Type B pancreatic cell (in vitro differentiated cells): ENCODE data around the gene NKAIN2. TPM values are rescaled to one million over a fixed set of nuclear protein-coding genes. Genes with fewer than 3 reads are reported as not detected.
"Not testable (repeated sequence)": the region's sequence is repeated elsewhere in the genome, so short reads cannot be mapped to it uniquely, and the experiment has no call there.

Experiments used
- DNase-seq: peaks from one replicate; pipeline ENCODE4 v3.0.0; 2021; ENCODE audit warnings: mixed read lengths; ENCODE audit not compliant: unreplicated experiment; ENCODE audit errors: extremely low spot score
- H3K27ac Mint-ChIP-seq: 2 replicates; pipeline ENCODE4 v1.8.0; 2021; ENCODE audit warnings: mild to moderate bottlenecking, mixed read lengths
- H3K27me3 Mint-ChIP-seq: 2 replicates; pipeline ENCODE4 v1.8.0; 2021; ENCODE audit warnings: mixed read lengths
- H3K36me3 Mint-ChIP-seq: 2 replicates; pipeline ENCODE4 v1.8.0; 2021; ENCODE audit warnings: mixed read lengths
- H3K4me1 Mint-ChIP-seq: one replicate; pipeline ENCODE4 v1.8.0; 2021; ENCODE audit warnings: mixed read lengths; ENCODE audit not compliant: unreplicated experiment
- H3K4me3 Mint-ChIP-seq: 2 replicates; pipeline ENCODE4 v1.8.0; 2021; ENCODE audit warnings: mild to moderate bottlenecking, mixed read lengths
- H3K9me3 Mint-ChIP-seq: 2 replicates; pipeline ENCODE4 v1.8.0; 2021; ENCODE audit warnings: mixed read lengths
- CTCF ChIP-seq: fragments of 200-600 bp; sonication (generic); conservative IDR thresholded peaks from 2 replicates; pipeline ENCODE4 v1.5.0; 2021; ENCODE audit warnings: antibody characterized with exemption, mild to moderate bottlenecking
- total RNA-seq: library from RNA; stranded (reverse); gene quantifications from 2 replicates; pipeline ENCODE4 v1.2.1, GENCODE V29; 2021; ENCODE audit warnings: low replicate concordance

Gene NKAIN2
- total RNA-seq, 1 donor from 2014 or later = 1.7 TPM

DNA sequence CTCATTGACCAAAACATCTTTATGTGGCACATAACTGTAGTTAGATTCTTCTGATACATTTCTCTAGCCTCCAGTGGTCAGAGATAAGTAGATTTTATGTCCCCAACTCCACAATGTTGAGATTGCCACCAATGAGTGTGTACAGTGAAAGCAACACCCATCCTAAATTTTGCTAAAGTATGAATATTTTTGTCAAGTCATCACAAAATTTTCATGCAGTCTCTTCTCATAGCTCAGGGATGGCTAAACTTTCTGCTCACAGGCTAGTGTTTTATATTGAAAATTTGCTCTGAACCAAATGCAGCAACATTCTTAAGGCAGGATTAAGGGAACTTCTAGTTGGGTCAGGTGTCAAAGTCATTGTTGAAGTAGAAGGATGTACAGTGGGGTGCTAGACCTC lies 203.6 kb downstream of the NKAIN2 start:
- no peak overlapping the region for H3K27ac Mint-ChIP-seq
- peaks cover 4% of the 10 kb centered on the region for H3K4me1 Mint-ChIP-seq
- no peaks in the 10 kb centered on the region for H3K9me3 Mint-ChIP-seq
- H3K4me3 Mint-ChIP-seq = no peak overlapping the region
- no peaks in the 10 kb centered on the region for H3K27me3 Mint-ChIP-seq
- TF ChIP-seq CTCF = no peak
- H3K36me3 Mint-ChIP-seq = no peaks in the 10 kb centered on the region
- no peak for DNase-seq

DNA sequence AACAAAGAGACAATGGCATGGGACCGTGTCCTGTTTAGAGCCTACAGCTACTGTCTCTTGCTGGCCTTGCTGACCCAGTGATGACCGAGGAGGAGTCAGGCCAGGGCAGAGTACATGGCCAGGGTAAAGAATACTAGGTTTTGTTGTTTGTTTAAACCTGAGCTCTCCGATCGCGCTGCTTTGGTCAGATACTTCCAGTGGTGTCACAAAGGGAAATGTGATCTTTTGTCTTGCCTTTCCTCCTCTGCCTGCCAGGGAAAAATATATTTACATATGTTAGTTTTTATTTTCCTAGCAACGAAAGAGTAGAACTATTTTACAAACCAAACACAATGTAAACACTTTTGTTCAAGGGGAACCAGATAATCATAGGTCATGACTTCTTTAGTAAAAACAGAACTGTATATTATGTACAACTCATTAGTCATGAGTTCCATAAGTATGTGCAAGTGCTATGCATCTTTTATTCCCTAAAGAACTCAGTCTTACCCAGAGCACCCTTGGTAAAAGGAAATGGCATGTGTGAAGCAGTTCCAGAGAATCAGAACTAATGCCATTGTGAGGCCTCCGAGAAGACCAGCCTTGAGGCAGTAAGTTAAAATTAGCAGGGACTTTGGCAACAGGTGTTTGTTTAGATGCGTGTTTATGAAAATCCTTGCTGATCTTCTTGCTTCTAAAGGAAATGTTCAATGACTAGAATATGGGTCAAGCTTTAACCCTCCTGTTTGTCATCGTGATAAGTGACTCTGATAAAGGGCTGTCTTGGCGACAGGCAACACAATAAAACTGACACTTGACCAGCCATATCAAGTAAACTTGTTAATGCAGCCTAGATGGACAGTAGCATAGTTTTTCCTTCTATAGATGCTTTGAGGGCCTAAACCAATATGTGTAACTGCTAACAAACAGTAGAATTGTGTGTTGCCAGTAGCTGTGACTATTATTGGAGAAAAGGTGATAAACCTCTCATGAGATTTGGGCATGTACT lies 204.6 kb downstream of the NKAIN2 start:
- peaks cover 4% of the 10 kb centered on the region for H3K4me1 Mint-ChIP-seq
- H3K27ac Mint-ChIP-seq = no peak overlapping the region
- no peaks in the 10 kb centered on the region for H3K27me3 Mint-ChIP-seq
- TF ChIP-seq CTCF = no peak
- no peak for DNase-seq
- H3K4me3 Mint-ChIP-seq = no peak overlapping the region
- H3K36me3 Mint-ChIP-seq = no peaks in the 10 kb centered on the region
- no peaks in the 10 kb centered on the region for H3K9me3 Mint-ChIP-seq

DNA sequence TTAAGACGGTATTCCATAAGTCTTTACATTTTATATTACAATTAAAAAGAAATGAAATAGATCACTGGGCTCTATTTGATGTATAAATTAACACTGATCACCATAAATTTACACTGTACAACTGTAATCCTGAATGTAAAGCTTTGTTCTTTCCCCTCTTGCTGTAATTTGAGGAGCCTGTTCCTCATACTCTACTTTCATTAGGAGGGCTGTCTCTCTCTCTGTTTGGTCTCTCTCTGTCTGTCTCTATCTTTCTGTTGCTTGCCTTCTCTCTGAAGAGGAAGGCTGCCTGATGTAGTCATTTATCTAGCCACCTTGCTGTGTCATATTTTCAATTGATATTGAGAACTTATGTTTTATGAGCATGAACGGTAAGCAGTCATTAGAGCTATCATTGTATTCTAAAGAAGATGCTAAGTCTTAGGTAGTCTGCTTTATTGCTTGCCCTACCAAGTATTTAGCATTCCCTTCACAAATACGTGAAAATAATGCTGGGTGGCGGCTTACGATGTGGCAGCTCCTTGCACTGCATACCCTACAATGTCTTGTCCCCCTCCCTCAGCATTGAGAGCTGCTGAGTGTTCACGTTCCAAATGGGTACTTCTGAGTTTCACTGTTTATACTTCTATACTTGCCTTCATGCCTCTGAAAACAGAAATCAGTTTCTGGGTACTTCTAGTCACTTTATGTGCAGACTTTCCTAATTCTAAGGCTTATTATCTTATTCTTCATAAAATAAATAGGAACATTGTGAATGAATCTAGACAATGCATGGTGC lies 205.5 kb downstream of the NKAIN2 start:
- no peak overlapping the region for H3K4me3 Mint-ChIP-seq
- H3K36me3 Mint-ChIP-seq = no peaks in the 10 kb centered on the region
- no peak for TF ChIP-seq CTCF
- H3K27me3 Mint-ChIP-seq = no peaks in the 10 kb centered on the region
- no peak overlapping the region for H3K27ac Mint-ChIP-seq
- peaks cover 4% of the 10 kb centered on the region for H3K4me1 Mint-ChIP-seq
- H3K9me3 Mint-ChIP-seq = no peaks in the 10 kb centered on the region
- DNase-seq = no peak

- DNase-seq = no peak
- no peak overlapping the region for H3K4me3 Mint-ChIP-seq
- no peaks in the 10 kb centered on the region for H3K36me3 Mint-ChIP-seq
- H3K4me1 Mint-ChIP-seq = peaks cover 4% of the 10 kb centered on the region
- H3K27me3 Mint-ChIP-seq = no peaks in the 10 kb centered on the region
- H3K9me3 Mint-ChIP-seq = no peaks in the 10 kb centered on the region
- H3K27ac Mint-ChIP-seq = no peak overlapping the region
- no peak for TF ChIP-seq CTCF
Measured at GRCh38 chr6:124010574-124010973, 206.9 kb downstream of the NKAIN2 start.

DNA sequence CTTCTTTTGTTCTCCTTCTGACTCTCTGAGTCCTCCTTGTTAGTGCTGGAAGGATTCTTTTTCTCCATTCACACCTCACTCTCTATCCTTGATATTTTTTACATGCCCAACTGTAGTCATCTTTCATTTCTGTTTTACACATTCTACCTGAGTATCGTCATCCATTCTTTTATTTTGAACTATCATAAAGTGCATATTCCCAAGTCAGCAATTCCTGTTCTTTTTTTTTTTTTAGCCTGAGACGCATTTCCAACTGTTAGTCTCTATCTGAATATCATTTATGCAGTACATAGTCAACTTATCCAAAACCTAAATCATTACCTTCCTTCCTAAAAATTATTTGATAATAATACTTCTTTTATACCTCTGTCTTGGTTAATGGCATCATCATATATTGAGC lies 207.5 kb downstream of the NKAIN2 start:
- no peak overlapping the region for H3K4me3 Mint-ChIP-seq
- no peaks in the 10 kb centered on the region for H3K36me3 Mint-ChIP-seq
- H3K9me3 Mint-ChIP-seq = no peaks in the 10 kb centered on the region
- DNase-seq = no peak
- peaks cover 4% of the 10 kb centered on the region for H3K4me1 Mint-ChIP-seq
- H3K27ac Mint-ChIP-seq = no peak overlapping the region
- TF ChIP-seq CTCF = no peak
- H3K27me3 Mint-ChIP-seq = no peaks in the 10 kb centered on the region

DNA sequence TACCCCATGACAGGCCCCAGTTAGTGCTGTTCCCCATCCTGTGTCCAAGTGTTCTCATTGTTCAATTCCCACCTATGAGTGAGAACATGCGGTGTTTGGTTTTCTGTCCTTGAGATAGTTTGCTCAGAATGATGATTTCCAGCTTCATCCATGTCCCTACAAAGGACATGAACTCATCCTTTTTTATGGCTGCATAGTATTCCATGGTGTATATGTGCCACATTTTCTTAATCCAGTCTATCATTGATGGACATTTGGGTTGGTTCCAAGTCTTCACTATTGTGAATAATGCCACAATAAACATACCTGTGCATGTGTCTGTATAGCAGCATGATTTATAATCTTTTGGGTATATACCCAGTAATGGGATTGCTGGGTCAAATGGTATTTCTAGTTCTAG lies 218.4 kb downstream of the NKAIN2 start:
- H3K4me1 Mint-ChIP-seq, DNase-seq, H3K27ac Mint-ChIP-seq, H3K27me3 Mint-ChIP-seq, H3K4me3 Mint-ChIP-seq, H3K36me3 Mint-ChIP-seq, H3K9me3 Mint-ChIP-seq: not testable (repeated sequence)
